Coronary artery (tissue), 2 donors: Measurements from ENCODE around the gene ARMS2.

Experiments
- DNase-seq: peaks from one replicate; pipeline ENCODE4 v3.0.0-alpha.2; 2017; ENCODE audit warnings: low spot score
- H3K27ac ChIP-seq, 2 donors: fragments of 200-600 bp; sonication (generic); one replicate each; pipeline ENCODE4 v1.5.1; 2016 to 2019
- H3K4me3 ChIP-seq: fragments of 200-600 bp; sonication (generic); 2 replicates; pipeline ENCODE4 v1.5.1; 2016; ENCODE audit warnings: mild to moderate bottlenecking, moderate library complexity
- TF ChIP-seq, protein P1 (sequence below): fragments of 200-600 bp; sonication (generic); IDR thresholded peaks from one replicate; pipeline ENCODE4 v1.5.1; 2019; ENCODE audit warnings: antibody characterized with exemption

ARMS2 gene

DNA sequence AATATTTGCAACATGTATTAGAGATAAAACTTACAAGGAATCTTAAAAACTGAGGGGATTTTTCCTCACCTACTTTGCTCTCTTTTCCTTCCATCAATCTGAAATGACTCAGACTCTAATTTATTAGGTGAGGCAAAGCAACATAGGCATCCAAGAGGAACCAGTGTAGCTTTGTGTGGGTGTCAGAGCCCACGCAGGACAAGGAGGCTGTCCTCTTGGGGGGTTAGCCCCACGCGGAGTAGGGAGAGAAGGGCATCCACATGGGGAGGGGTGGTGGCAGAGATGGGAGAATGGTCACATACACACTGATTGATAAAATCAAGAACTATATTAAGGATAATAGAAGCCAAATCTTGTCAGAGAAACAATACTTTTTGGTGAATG is 33.8 kb upstream of the ARMS2 start:
- TF ChIP-seq, protein P1, sequence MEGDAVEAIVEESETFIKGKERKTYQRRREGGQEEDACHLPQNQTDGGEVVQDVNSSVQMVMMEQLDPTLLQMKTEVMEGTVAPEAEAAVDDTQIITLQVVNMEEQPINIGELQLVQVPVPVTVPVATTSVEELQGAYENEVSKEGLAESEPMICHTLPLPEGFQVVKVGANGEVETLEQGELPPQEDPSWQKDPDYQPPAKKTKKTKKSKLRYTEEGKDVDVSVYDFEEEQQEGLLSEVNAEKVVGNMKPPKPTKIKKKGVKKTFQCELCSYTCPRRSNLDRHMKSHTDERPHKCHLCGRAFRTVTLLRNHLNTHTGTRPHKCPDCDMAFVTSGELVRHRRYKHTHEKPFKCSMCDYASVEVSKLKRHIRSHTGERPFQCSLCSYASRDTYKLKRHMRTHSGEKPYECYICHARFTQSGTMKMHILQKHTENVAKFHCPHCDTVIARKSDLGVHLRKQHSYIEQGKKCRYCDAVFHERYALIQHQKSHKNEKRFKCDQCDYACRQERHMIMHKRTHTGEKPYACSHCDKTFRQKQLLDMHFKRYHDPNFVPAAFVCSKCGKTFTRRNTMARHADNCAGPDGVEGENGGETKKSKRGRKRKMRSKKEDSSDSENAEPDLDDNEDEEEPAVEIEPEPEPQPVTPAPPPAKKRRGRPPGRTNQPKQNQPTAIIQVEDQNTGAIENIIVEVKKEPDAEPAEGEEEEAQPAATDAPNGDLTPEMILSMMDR: no peak
- no peak overlapping the region for H3K27ac ChIP-seq
- DNase-seq: no peak

DNA sequence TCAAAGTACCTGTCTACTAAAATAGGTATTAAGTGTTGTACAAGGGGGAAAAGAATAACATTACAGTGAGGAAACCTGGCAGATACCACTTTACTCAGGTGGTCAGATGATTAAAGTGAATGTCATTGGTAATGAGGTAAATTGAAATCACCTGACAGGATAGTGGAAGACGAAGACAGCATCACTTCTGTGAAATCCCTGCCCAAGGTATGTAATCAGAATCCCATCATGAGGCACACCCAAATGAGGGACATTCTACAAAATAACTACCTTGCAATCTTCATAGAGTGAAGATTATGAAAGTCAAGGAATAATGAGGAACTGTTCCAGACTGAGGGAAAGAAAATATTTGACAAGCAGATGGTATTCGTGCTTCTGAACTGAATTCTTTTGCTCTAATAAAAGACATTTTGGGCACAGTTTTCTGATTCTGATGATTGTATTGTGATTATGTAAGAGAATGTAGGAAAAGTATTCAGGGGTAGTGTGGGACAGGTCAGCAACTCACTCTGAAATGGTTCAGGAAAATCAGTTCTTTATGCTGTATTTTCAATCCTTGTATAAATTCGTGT is 33.3 kb upstream of the ARMS2 start:
- DNase-seq: no peak
- Histone ChIP-seq H3K27ac (no peak overlapping the region), H3K4me3 (no peak overlapping the region)
- TF ChIP-seq, protein P1: no peak

More for the DNA sequence above, 33.8 kb upstream of the ARMS2 start:
- H3K4me3 ChIP-seq: no peak overlapping the region

DNA sequence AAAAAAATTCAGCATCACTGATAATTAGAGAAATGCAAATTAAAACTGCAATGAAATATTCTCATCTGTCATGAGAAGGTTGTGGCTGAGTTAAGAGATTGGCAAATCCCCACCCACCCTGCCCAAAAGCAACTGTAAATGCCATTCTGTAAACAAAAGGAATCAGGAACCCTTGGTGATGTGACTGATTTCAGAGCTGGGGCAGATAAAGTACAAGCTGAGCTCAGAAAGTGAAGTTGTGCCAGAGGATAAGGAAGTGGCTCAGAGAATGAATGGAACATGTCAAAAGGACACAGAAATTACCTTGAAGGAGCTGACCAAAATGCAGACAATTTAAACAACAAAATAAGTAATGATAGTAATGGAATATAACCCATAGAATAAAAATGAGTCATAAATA is 32.7 kb upstream of the ARMS2 start:
- no peak overlapping the region for H3K4me3 ChIP-seq
- DNase-seq: no peak
- TF ChIP-seq, protein P1: no peak
- H3K27ac ChIP-seq: no peak overlapping the region

DNA sequence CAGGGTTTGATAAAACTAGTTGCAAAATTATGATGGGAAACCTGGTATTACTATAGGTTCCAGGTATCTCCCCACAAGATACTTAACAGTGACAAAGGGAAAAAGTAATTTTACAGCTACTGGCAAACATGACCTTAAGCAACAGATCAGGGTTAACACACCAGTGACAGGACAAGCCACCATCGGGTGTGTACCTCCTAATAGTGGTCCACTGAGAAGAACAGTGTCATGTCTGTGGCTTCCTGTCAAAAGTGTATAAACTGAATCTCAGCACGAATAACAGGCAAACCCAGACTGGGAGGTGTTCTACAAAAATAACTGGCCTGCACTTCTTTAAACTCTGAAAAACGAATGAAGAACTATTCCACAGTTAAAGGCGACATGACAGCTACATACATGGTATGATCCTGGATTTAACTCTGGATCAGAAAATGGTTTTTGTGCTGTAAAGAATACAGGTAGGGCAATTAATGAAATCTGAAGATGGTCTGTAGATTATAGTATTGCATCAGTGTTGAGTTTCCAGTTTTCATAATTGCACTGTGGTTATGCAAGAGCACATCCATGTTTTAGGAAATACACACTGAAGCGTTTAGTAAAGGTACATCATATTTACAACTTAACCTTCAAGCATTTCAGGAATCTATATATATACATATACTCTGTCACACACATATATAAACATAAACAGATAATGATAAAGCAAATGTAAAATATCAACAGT is 32.0 kb upstream of the ARMS2 start:
- TF ChIP-seq, protein P1: no peak
- no peak overlapping the region for H3K4me3 ChIP-seq
- H3K27ac ChIP-seq: no peak overlapping the region
- DNase-seq: no peak

DNA sequence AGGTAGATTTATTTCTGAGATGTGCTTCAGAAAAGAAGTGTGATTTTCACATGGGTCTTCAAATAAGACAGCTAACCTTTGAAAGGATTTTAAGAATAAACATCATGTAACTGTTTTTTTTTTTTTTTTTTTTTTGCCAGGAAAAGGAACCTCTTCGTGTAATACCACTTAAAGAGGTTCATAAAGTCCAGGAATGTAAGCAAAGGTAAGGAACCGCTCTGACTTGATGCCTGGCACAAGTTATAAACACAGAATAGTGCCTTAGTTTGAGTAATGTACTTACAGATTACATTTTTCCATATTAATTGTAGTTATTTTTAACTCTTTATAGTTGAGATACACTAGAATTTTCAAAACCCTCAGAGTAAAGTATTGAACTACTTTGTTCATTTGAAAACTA is 30.4 kb upstream of the ARMS2 start:
- no peak for DNase-seq
- H3K27ac ChIP-seq: no peak overlapping the region

DNA sequence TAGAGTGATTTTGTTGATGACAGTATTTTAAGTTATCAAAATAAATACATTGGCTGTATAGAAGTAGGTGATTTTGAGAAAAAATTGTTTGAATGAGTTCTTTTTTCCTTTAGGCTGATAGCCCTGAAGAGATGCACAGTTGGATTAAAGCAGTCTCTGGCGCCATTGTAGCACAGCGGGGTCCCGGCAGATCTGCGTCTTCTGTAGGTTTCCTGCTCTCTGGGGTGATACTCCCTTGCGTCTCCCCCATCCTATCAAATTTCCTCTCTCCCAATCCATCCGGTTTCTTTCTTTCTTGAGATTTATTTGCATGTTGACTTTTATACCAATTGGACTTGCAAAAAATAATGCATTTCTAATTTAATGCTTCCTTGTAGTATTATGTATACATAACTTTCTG is 27.6 kb upstream of the ARMS2 start:
- TF ChIP-seq, protein P1: no peak
- Histone ChIP-seq H3K27ac (no peak overlapping the region), H3K4me3 (no peak overlapping the region)
- DNase-seq: no peak

More for the DNA sequence above, 30.4 kb upstream of the ARMS2 start:
- TF ChIP-seq, protein P1: no peak
- H3K4me3 ChIP-seq: no peak overlapping the region

DNA sequence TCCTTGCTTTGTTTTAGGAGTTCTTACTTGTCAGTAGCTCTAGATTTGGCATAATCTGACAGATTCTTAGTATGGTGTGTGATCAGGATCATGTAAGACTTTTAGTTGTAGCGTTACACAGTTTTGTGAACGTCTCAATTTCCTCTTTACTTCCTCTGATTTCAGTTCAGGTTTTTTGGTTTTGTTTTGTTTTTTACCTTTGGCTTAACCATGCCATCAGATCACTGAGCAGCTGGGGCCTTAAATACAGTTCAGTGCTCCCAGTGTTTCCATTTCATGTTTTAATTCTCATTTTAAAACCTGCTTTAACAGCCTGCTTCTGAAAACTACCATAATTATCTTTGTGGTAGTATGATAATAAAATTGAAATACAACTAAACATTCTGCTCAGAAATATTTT is 27.2 kb upstream of the ARMS2 start:
- TF ChIP-seq, protein P1: no peak
- Histone ChIP-seq H3K27ac (no peak overlapping the region), H3K4me3 (no peak overlapping the region)
- DNase-seq: no peak
